CD4-positive, alpha-beta T cell (primary cell): Measurements from ENCODE around the gene DNAH1. TPM values are rescaled to one million over a fixed set of nuclear protein-coding genes. Genes with fewer than 3 reads are reported as not detected.
A peak's percentile ranks its signal among the peaks of the same experiment; 100 is the strongest.

Experiments
- ATAC-seq: fragments of 200-7000 bp; cut with Tn5 transposase; one replicate; pipeline ENCODE4 v1.10.0; 2022; ENCODE audit warnings: mild to moderate bottlenecking; ENCODE audit not compliant: poor library complexity
- CTCF ChIA-PET: fragments of 350-600 bp; sonication (Branson Sonifier 250); formaldehyde crosslinking; loops from one replicate; lab custom pipeline; 2021; ENCODE audit warnings: antibody characterized with exemption, inconsistent platforms; lab: Charles Lee
- POLR2A ChIA-PET: fragments of 350-600 bp; sonication (Branson Sonifier 250); formaldehyde crosslinking; loops from one replicate; lab custom pipeline; 2021; ENCODE audit warnings: antibody characterized with exemption, inconsistent platforms; lab: Charles Lee
- DNase-seq, 14 experiments: peaks; one replicate each; pipeline ENCODE4 v3.0.0-alpha.2; 2013 to 2020; ENCODE audit warnings: mixed read lengths in 2 of 14
- H3K27ac ChIP-seq, 2 donors: one replicate each; pipeline versions ENCODE4 v1.5.1 to v1.7.0; 2013; ENCODE audit warnings: low read length in 2 of 2, low read depth in 1 of 2, mild to moderate bottlenecking in 1 of 2
- H3K27me3 ChIP-seq, 2 experiments: 1 replicate in 1 of 2; 2 replicates in 1 of 2; pipeline versions ENCODE4 v1.6.1 to v1.7.0; 2013; ENCODE audit warnings: low read length in 2 of 2, control low read depth in 1 of 2, mild to moderate bottlenecking in 1 of 2, moderate library complexity in 1 of 2; ENCODE audit not compliant: insufficient read depth in 2 of 2, control insufficient read depth in 1 of 2
- H3K36me3 ChIP-seq: one replicate; pipeline ENCODE4 v1.6.1; 2013; ENCODE audit warnings: low read length, control low read depth; ENCODE audit not compliant: insufficient read depth
- H3K4me1 ChIP-seq: one replicate; pipeline ENCODE4 v1.6.1; 2013; ENCODE audit warnings: low read length, control low read depth; ENCODE audit not compliant: insufficient read depth
- H3K4me3 ChIP-seq: one replicate; pipeline ENCODE4 v1.5.1; 2013; ENCODE audit warnings: mild to moderate bottlenecking, low read length, moderate library complexity
- H3K9me3 ChIP-seq, 2 experiments: 1 replicate in 1 of 2; 2 replicates in 1 of 2; pipeline versions ENCODE4 v1.6.1 to v1.7.0; 2013; ENCODE audit warnings: low read length in 2 of 2, mild to moderate bottlenecking in 2 of 2, control low read depth in 1 of 2, moderate library complexity in 1 of 2; ENCODE audit not compliant: control insufficient read depth in 1 of 2, insufficient read depth in 1 of 2
- H3K27ac Mint-ChIP-seq: one replicate; pipeline ENCODE4 v1.8.0; 2020; ENCODE audit warnings: mixed read lengths
- H3K27me3 Mint-ChIP-seq: one replicate; pipeline ENCODE4 v1.8.0; 2021; ENCODE audit warnings: mixed read lengths
- H3K36me3 Mint-ChIP-seq: one replicate; pipeline ENCODE4 v1.8.0; 2021; ENCODE audit warnings: low read depth, mixed read lengths
- H3K4me1 Mint-ChIP-seq: one replicate; pipeline ENCODE4 v1.8.0; 2021; ENCODE audit warnings: low read depth, mixed read lengths
- H3K4me3 Mint-ChIP-seq: one replicate; pipeline ENCODE4 v1.8.0; 2020; ENCODE audit warnings: mild to moderate bottlenecking, mixed read lengths
- H3K9me3 Mint-ChIP-seq: one replicate; pipeline ENCODE4 v1.8.0; 2020; ENCODE audit warnings: mixed read lengths
- CTCF ChIP-seq: fragments of 200-600 bp; IDR thresholded peaks from one replicate; pipeline ENCODE4 v1.8.0; 2022; ENCODE audit warnings: antibody characterized with exemption, mild to moderate bottlenecking
- intact Hi-C, 2 experiments: fragments of 100-400 bp; cut with DNase I in 1 of 2; cut with micrococcal nuclease in 1 of 2; formaldehyde crosslinking; loops; one replicate each; pipeline versions ENCODE4 v1.15.1 to v1.9.0; 2023 to 2025; cut with DNase I, micrococcal nuclease
- total RNA-seq, 174 experiments: library from RNA in 2 of 174; stranded (reverse) in 2 of 174; gene quantifications; one replicate each; pipeline ENCODE4 v1.2.3 and lab custom pipeline; 2021 to 2026

DNAH1 gene
- total RNA-seq, 2 experiments from 2014 or later: 49.7 to 50.7 TPM

DNA sequence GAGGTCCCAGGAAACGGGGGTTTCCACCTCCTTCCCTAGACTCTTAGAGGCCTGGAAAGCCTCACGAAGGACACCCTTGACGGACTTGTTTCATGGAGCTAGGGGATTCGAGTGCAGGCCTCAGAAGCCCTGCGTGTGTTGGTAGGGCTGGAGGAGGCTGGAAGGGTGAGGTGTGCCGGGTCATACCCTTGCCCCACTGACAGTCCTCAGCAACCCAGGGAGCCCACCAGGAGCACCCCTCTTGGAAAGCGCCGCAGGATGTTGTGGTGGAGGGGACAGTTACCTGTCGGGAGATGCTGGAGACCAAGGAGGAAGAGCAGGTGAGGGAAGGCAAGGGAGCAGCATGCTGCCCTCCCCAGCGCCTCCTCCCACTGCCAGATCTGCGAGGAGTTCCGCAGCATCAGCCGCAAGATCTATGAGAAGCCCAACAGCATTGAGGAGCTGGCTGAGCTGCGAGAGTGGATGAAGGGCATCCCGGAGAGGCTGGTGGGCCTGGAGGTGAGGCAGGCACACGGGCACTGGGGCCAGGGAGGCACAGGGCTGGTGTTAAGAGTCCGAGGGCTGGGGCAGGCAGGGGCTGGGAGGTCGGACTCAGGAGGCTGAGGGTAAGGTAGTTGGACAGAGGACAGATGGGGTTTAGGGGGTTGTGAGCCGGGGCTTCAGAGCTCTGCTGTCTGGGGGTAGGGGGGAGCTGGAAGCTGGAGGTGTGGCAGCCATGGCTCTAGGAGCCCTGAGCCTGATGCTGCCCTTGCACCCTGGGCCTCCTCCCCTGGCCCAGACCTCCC is 33.7 kb downstream of the DNAH1 start:
- Mint-ChIP-seq H3K27ac (no peak overlapping the region), H3K4me3 (no peak overlapping the region), H3K27me3 (no peaks in the 10 kb centered on the region), H3K36me3 (peaks cover 68% of the 10 kb centered on the region), H3K4me1 (no peaks in the 10 kb centered on the region), H3K9me3 (no peaks in the 10 kb centered on the region)
- H3K36me3 ChIP-seq: peaks cover 67% of the 10 kb centered on the region
- intact Hi-C loops: no loop called here
- ATAC-seq (no peak), DNase-seq (peak in 1 of 14 experiments; percentile 2)
- POLR2A ChIA-PET: no interaction called here
- no peaks in the 10 kb centered on the region for H3K4me1 ChIP-seq
- H3K27ac ChIP-seq: no peak overlapping the region
- TF ChIP-seq CTCF: no peak
- no peaks in the 10 kb centered on the region for H3K9me3 ChIP-seq
- H3K4me3 ChIP-seq: no peak overlapping the region
- no peaks in the 10 kb centered on the region for H3K27me3 ChIP-seq
- CTCF ChIA-PET: no interaction called here

GRCh38 chr3:52350416-52350815 is 34.3 kb downstream of the DNAH1 start:
- intact Hi-C loops: no loop called here
- Histone ChIP-seq H3K4me1 (no peaks in the 10 kb centered on the region), H3K27me3 (no peaks in the 10 kb centered on the region), H3K27ac (no peak overlapping the region), H3K36me3 (peaks cover 69% of the 10 kb centered on the region), H3K9me3 (no peaks in the 10 kb centered on the region), H3K4me3 (no peak overlapping the region)
- peaks cover 74% of the 10 kb centered on the region for H3K36me3 Mint-ChIP-seq
- ATAC-seq (no peak), DNase-seq (peak in 1 of 14 experiments; percentile 0)
- H3K4me3 Mint-ChIP-seq: no peak overlapping the region
- no peak overlapping the region for H3K27ac Mint-ChIP-seq
- no peaks in the 10 kb centered on the region for H3K9me3 Mint-ChIP-seq
- no peaks in the 10 kb centered on the region for H3K27me3 Mint-ChIP-seq
- ChIA-PET CTCF (interaction anchor here (1.2 kb wide), 1 partner anchor 11 kb away, joined by 3 read pairs; no protein-coding TSS in a partner anchor), POLR2A (no interaction called here)
- no peaks in the 10 kb centered on the region for H3K4me1 Mint-ChIP-seq
- no peak for TF ChIP-seq CTCF

DNA sequence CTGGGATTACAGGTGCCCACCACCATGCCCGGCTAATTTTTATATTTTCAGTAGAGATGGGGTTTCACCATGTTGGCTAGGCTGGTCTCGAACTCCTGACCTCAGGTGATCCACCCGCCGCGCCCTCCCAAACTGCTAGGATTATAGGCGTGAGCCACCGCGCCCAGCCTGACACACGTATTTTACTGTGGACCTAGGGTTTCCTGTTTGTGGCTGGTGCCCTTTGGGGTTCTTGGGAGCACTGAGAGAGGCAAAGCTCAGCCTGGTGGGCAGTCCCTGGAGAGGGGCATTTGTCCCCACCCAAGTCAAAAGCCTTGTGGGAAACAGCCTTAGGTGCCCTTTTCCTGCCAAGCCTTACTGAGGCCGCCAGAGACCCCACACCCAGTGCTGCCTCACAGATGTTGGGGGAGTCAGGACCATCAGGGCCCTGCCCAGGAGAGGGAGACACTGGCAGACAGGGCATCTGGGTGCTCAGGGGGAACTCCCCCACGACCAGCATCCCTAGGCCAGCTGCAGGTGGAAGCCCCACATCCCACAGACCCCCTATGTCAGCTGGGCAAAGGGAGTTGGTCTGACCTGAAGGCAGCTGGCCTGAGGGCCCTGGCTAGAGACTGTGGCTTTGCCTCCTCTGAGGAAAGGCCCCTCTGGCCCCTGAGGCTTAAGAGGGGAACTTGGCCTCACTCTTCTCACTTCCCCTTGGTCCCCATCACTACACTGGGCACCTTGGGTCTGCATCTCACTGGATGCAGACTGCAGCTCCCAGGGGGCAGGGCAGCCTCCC is 35.1 kb downstream of the DNAH1 start:
- Mint-ChIP-seq H3K9me3 (no peaks in the 10 kb centered on the region), H3K4me3 (no peak overlapping the region), H3K4me1 (no peaks in the 10 kb centered on the region), H3K27ac (no peak overlapping the region), H3K27me3 (no peaks in the 10 kb centered on the region), H3K36me3 (peaks cover 77% of the 10 kb centered on the region)
- Histone ChIP-seq H3K27ac (no peak overlapping the region), H3K27me3 (no peaks in the 10 kb centered on the region), H3K36me3 (peaks cover 70% of the 10 kb centered on the region), H3K4me3 (no peak overlapping the region), H3K9me3 (no peaks in the 10 kb centered on the region), H3K4me1 (no peaks in the 10 kb centered on the region)
- no peak for TF ChIP-seq CTCF
- POLR2A ChIA-PET: no interaction called here
- ATAC-seq (no peak), DNase-seq (peak in 1 of 14 experiments; percentile 1)
- intact Hi-C loops: no loop called here
- CTCF ChIA-PET: interaction anchor here (1.2 kb wide), 1 partner anchor 12 kb away, joined by 3 read pairs; no protein-coding TSS in a partner anchor
